Esophagus muscularis mucosa (tissue), 3 donors: ENCODE measurements around the gene TUBD1.

Experiments
- CTCF ChIP-seq, 3 experiments: fragments of 200-600 bp in 2 of 3; fragments of 450-650 bp in 1 of 3; sonication (generic) in 2 of 3; IDR thresholded peaks; one replicate each; pipeline ENCODE4 v1.5.1; 2017 to 2019; ENCODE audit warnings: antibody characterized with exemption in 3 of 3, mild to moderate bottlenecking in 2 of 3, moderate library complexity in 1 of 3
- POLR2AphosphoS5 ChIP-seq, 2 donors: sonication (generic); formaldehyde crosslinking; IDR thresholded peaks; one replicate each; pipeline ENCODE4 v1.6.1; 2017; ENCODE audit warnings: antibody characterized with exemption in 2 of 2

- TF ChIP-seq CTCF (IDR thresholded peaks at IDR 0.05) (no peak), POLR2AphosphoS5 (IDR thresholded peaks at IDR 0.05) (no peak)
Observed at GRCh38 chr17:59811209-59811608, 81.5 kb downstream of the TUBD1 start.
